SJSA1 (cell line): ENCODE measurements around the gene HOXA3. TPM values are rescaled to one million over a fixed set of nuclear protein-coding genes. Genes with fewer than 3 reads are reported as not detected.

ENCODE experiments used
- DNase-seq, 2 experiments: peaks; one replicate each; pipeline ENCODE4 v3.0.0-alpha.2; 2015 to 2020; ENCODE audit warnings: low spot score in 2 of 2, low read depth in 1 of 2
- H3K27ac ChIP-seq: fragments of 250-450 bp; sonication (Bioruptor Pico); 2 replicates; pipeline ENCODE4 v1.5.1; 2020; ENCODE audit warnings: mild to moderate bottlenecking, moderate library complexity
- H3K27me3 ChIP-seq: fragments of 250-450 bp; sonication (Bioruptor Pico); replicated peaks from 2 replicates; pipeline ENCODE4 v1.5.1; 2020; ENCODE audit warnings: mild to moderate bottlenecking, moderate library complexity
- H3K36me3 ChIP-seq: fragments of 250-450 bp; sonication (Bioruptor Pico); 2 replicates; pipeline ENCODE4 v1.5.1; 2020; ENCODE audit warnings: mild to moderate bottlenecking
- H3K4me1 ChIP-seq: fragments of 250-450 bp; sonication (Bioruptor Pico); replicated peaks from 2 replicates; pipeline ENCODE4 v1.6.1; 2021; ENCODE audit warnings: mild to moderate bottlenecking
- H3K4me3 ChIP-seq: fragments of 250-450 bp; sonication (Bioruptor Pico); 2 replicates; pipeline ENCODE4 v1.5.1; 2020; ENCODE audit warnings: mild to moderate bottlenecking
- H3K9me3 ChIP-seq: fragments of 250-450 bp; sonication (Bioruptor Pico); replicated peaks from 2 replicates; pipeline ENCODE4 v1.5.1; 2020; ENCODE audit warnings: mild to moderate bottlenecking
- total RNA-seq: library from RNA; depleted of rRNA; stranded (reverse); fragments of >200 nt; shearing (Covaris generic); gene quantifications from 2 replicates; pipeline ENCODE4 v1.2.3, GENCODE V29; 2014

HOXA3 gene
- total RNA-seq, 1 experiment from 2014 or later = 1.8 TPM

- no peak for DNase-seq
- Histone ChIP-seq H3K27ac (no peak overlapping the region), H3K36me3 (no peaks in the 10 kb centered on the region), H3K4me1 (peaks cover 32% of the 10 kb centered on the region), H3K4me3 (peak overlapping the region; percentile 46), H3K9me3 (no peaks in the 10 kb centered on the region), H3K27me3 (no peaks in the 10 kb centered on the region; the same call in 1 of the 2 replicates)
Observed at GRCh38 chr7:27154901-27155815, 2.8 kb upstream of the HOXA3 start.

GRCh38 chr7:27154369-27154768 lies 2.0 kb upstream of the HOXA3 start:
- H3K27me3 ChIP-seq = no peaks in the 10 kb centered on the region; the same call in 1 of the 2 replicates
- no peaks in the 10 kb centered on the region for H3K9me3 ChIP-seq
- no peak overlapping the region for H3K27ac ChIP-seq
- H3K36me3 ChIP-seq = no peaks in the 10 kb centered on the region
- H3K4me1 ChIP-seq = peaks cover 33% of the 10 kb centered on the region
- DNase-seq = no peak
- H3K4me3 ChIP-seq = no peak overlapping the region

GRCh38 chr7:27153526-27153925 lies 1.1 kb upstream of the HOXA3 start:
- no peaks in the 10 kb centered on the region for H3K36me3 ChIP-seq
- H3K27ac ChIP-seq = no peak overlapping the region
- H3K27me3 ChIP-seq = no peaks in the 10 kb centered on the region; the same call in 1 of the 2 replicates
- no peak overlapping the region for H3K4me3 ChIP-seq
- H3K4me1 ChIP-seq = peaks cover 41% of the 10 kb centered on the region
- no peaks in the 10 kb centered on the region for H3K9me3 ChIP-seq
- no peak for DNase-seq

- peak in 1 of 2 experiments; percentile 37 for DNase-seq
- Histone ChIP-seq H3K36me3 (no peaks in the 10 kb centered on the region), H3K4me1 (peaks cover 47% of the 10 kb centered on the region), H3K9me3 (no peaks in the 10 kb centered on the region), H3K4me3 (peak overlapping the region; percentile 37; the same call in 1 of the 2 replicates), H3K27me3 (no peaks in the 10 kb centered on the region; the same call in 1 of the 2 replicates), H3K27ac (no peak overlapping the region)
Observed at GRCh38 chr7:27152816-27153442, 546 bp upstream of the HOXA3 start.

- H3K36me3 ChIP-seq = no peaks in the 10 kb centered on the region
- no peaks in the 10 kb centered on the region for H3K9me3 ChIP-seq
- no peak overlapping the region for H3K27ac ChIP-seq
- H3K27me3 ChIP-seq = no peaks in the 10 kb centered on the region; the same call in 1 of the 2 replicates
- peaks cover 59% of the 10 kb centered on the region for H3K4me1 ChIP-seq
- H3K4me3 ChIP-seq = peak overlapping the region; percentile 37
- peak in 1 of 2 experiments; percentile 51 for DNase-seq
Observed at GRCh38 chr7:27151341-27151930, 947 bp downstream of the HOXA3 start.

- DNase-seq = peak; percentile 70 to 88
- Histone ChIP-seq H3K27ac (no peak overlapping the region), H3K9me3 (no peaks in the 10 kb centered on the region)
Observed at GRCh38 chr7:27150568-27151340, 1.6 kb downstream of the HOXA3 start.

GRCh38 chr7:27149842-27150567 lies 2.4 kb downstream of the HOXA3 start:
- Histone ChIP-seq H3K4me1 (peaks cover 53% of the 10 kb centered on the region), H3K4me3 (peak overlapping the region; percentile 37), H3K27me3 (no peaks in the 10 kb centered on the region; the same call in 1 of the 2 replicates), H3K9me3 (no peaks in the 10 kb centered on the region), H3K27ac (no peak overlapping the region), H3K36me3 (no peaks in the 10 kb centered on the region)
- no peak for DNase-seq

More at GRCh38 chr7:27150568-27151340, 1.6 kb downstream of the HOXA3 start:
- H3K36me3 ChIP-seq = no peaks in the 10 kb centered on the region
- peaks cover 59% of the 10 kb centered on the region for H3K4me1 ChIP-seq
- H3K4me3 ChIP-seq = peak overlapping the region; percentile 37
- H3K27me3 ChIP-seq = no peaks in the 10 kb centered on the region; the same call in 1 of the 2 replicates

GRCh38 chr7:27148756-27149641 lies 3.4 kb downstream of the HOXA3 start:
- no peaks in the 10 kb centered on the region for H3K9me3 ChIP-seq
- no peaks in the 10 kb centered on the region; the same call in 1 of the 2 replicates for H3K27me3 ChIP-seq
- H3K27ac ChIP-seq = peak overlapping the region; percentile 25
- H3K4me1 ChIP-seq = peaks cover 58% of the 10 kb centered on the region
- 0 out of 2 replicates have a peak, but pooled peaks cover 3% of the 10 kb centered on the region for H3K36me3 ChIP-seq
- H3K4me3 ChIP-seq = peak overlapping the region; percentile 18
- no peak for DNase-seq

GRCh38 chr7:27148031-27148755 lies 4.2 kb downstream of the HOXA3 start:
- no peak for DNase-seq
- Histone ChIP-seq H3K4me3 (peak overlapping the region; percentile 18), H3K27me3 (no peaks in the 10 kb centered on the region), H3K36me3 (peaks cover 7% of the 10 kb centered on the region), H3K27ac (peak overlapping the region; percentile 25), H3K4me1 (peaks cover 65% of the 10 kb centered on the region), H3K9me3 (no peaks in the 10 kb centered on the region)

- Histone ChIP-seq H3K27me3 (no peaks in the 10 kb centered on the region), H3K4me3 (peak within 1 kb of the TSS; percentile 18), H3K27ac (peak within 1 kb of the TSS; percentile 25), H3K4me1 (peaks cover 67% of the 10 kb centered on the region), H3K9me3 (no peaks in the 10 kb centered on the region), H3K36me3 (peaks cover 9% of the 10 kb centered on the region)
- DNase-seq = no peak
Observed at GRCh38 chr7:27147199-27148030, 5.0 kb downstream of the HOXA3 start, which contains the start of gene HOXA6. Gene HOXA6, minus strand, starts transcription at chr7:27147774. Its CDS starts 25 bp downstream, at chr7:27147749.
